ENCODE results near the gene PARP8.
"Not testable (repeated sequence)": the region's sequence is repeated elsewhere in the genome, so short reads cannot be mapped to it uniquely, and the experiment has no call there.

PARP8 gene

GRCh38 chr5:50658246-50658645, 8.2 kb upstream of the PARP8 start:
- Histone ChIP-seq H3K36me3 (ENCODE audit: control insufficient read depth, insufficient read depth, low read length) (no peaks in the 10 kb centered on the region), H3K9me3 (ENCODE audit: control insufficient read depth, insufficient read depth, low read length) (no peaks in the 10 kb centered on the region), H3K4me1 (ENCODE audit: control insufficient read depth, insufficient read depth, low read length) (no peaks in the 10 kb centered on the region), H3K27me3 (ENCODE audit: control insufficient read depth, insufficient read depth, low read length) (no peaks in the 10 kb centered on the region), H3K4me3 (ENCODE audit: low read length) (no peak overlapping the region), H3K27ac (ENCODE audit: low read length) (no peak overlapping the region)
- WGBS (ENCODE audit: insufficient coverage, insufficient read length): no CpG with 5 or more reads among the region's 1 CpG
- DNase-seq (ENCODE audit: low read depth, low spot score): no peak

- Histone ChIP-seq H3K4me1 (ENCODE audit: control insufficient read depth, insufficient read depth, low read length) (no peaks in the 10 kb centered on the region), H3K36me3 (ENCODE audit: control insufficient read depth, insufficient read depth, low read length) (no peaks in the 10 kb centered on the region), H3K27ac (ENCODE audit: low read length) (no peak overlapping the region), H3K4me3 (ENCODE audit: low read length) (no peak overlapping the region), H3K27me3 (ENCODE audit: control insufficient read depth, insufficient read depth, low read length) (no peaks in the 10 kb centered on the region), H3K9me3 (ENCODE audit: control insufficient read depth, insufficient read depth, low read length) (no peaks in the 10 kb centered on the region)
- DNase-seq (ENCODE audit: low read depth, low spot score): no peak
- WGBS (ENCODE audit: insufficient coverage, insufficient read length): no CpG with 5 or more reads among the region's 4 CpGs
Measured at GRCh38 chr5:50663636-50664035, 2.8 kb upstream of the PARP8 start.

GRCh38 chr5:50665091-50665490, 1.3 kb upstream of the PARP8 start:
- no peaks in the 10 kb centered on the region for H3K36me3 ChIP-seq (ENCODE audit: control insufficient read depth, insufficient read depth, low read length)
- H3K4me3 ChIP-seq (ENCODE audit: low read length): no peak overlapping the region
- H3K9me3 ChIP-seq (ENCODE audit: control insufficient read depth, insufficient read depth, low read length): no peaks in the 10 kb centered on the region
- DNase-seq (ENCODE audit: low read depth, low spot score): no peak
- H3K27ac ChIP-seq (ENCODE audit: low read length): no peak overlapping the region
- no peaks in the 10 kb centered on the region for H3K4me1 ChIP-seq (ENCODE audit: control insufficient read depth, insufficient read depth, low read length)
- H3K27me3 ChIP-seq (ENCODE audit: control insufficient read depth, insufficient read depth, low read length): no peaks in the 10 kb centered on the region

- not testable (repeated sequence) for DNase-seq (ENCODE audit: low read depth, low spot score); H3K9me3 ChIP-seq (ENCODE audit: control insufficient read depth, insufficient read depth, low read length); H3K27ac ChIP-seq (ENCODE audit: low read length); H3K4me1 ChIP-seq (ENCODE audit: control insufficient read depth, insufficient read depth, low read length); H3K27me3 ChIP-seq (ENCODE audit: control insufficient read depth, insufficient read depth, low read length); H3K36me3 ChIP-seq (ENCODE audit: control insufficient read depth, insufficient read depth, low read length)
- H3K4me3 ChIP-seq (ENCODE audit: low read length): peak overlapping the region; percentile 18; the same call in 1 of the 2 replicates
- no CpG with 5 or more reads among the region's 8 CpGs for WGBS (ENCODE audit: insufficient coverage, insufficient read length)
Measured at GRCh38 chr5:50665761-50666202, 655 bp upstream of the PARP8 start.

GRCh38 chr5:50667023-50667652, 701 bp downstream of the PARP8 start:
- Histone ChIP-seq H3K4me3 (ENCODE audit: low read length) (peak overlapping the region; percentile 60; the same call in 1 of the 2 replicates), H3K27ac (ENCODE audit: low read length) (no peak overlapping the region), H3K27me3 (ENCODE audit: control insufficient read depth, insufficient read depth, low read length) (no peaks in the 10 kb centered on the region), H3K36me3 (ENCODE audit: control insufficient read depth, insufficient read depth, low read length) (no peaks in the 10 kb centered on the region), H3K9me3 (ENCODE audit: control insufficient read depth, insufficient read depth, low read length) (no peaks in the 10 kb centered on the region), H3K4me1 (ENCODE audit: control insufficient read depth, insufficient read depth, low read length) (peaks cover 1% of the 10 kb centered on the region; the same call in 1 of the 2 replicates)
- WGBS (ENCODE audit: insufficient coverage, insufficient read length): no CpG with 5 or more reads among the region's 46 CpGs
- DNase-seq (ENCODE audit: low read depth, low spot score): no peak

- DNase-seq (ENCODE audit: low read depth, low spot score): no peak
- peak overlapping the region; percentile 60; the same call in 1 of the 2 replicates for H3K4me3 ChIP-seq (ENCODE audit: low read length)
- no peaks in the 10 kb centered on the region for H3K36me3 ChIP-seq (ENCODE audit: control insufficient read depth, insufficient read depth, low read length)
- no peaks in the 10 kb centered on the region for H3K9me3 ChIP-seq (ENCODE audit: control insufficient read depth, insufficient read depth, low read length)
- H3K4me1 ChIP-seq (ENCODE audit: control insufficient read depth, insufficient read depth, low read length): peaks cover 4% of the 10 kb centered on the region; the same call in 1 of the 2 replicates
- H3K27ac ChIP-seq (ENCODE audit: low read length): no peak overlapping the region
- no CpG with 5 or more reads among the region's 46 CpGs for WGBS (ENCODE audit: insufficient coverage, insufficient read length)
- H3K27me3 ChIP-seq (ENCODE audit: control insufficient read depth, insufficient read depth, low read length): no peaks in the 10 kb centered on the region
Measured at GRCh38 chr5:50667653-50668595, 1.5 kb downstream of the PARP8 start.

GRCh38 chr5:50668636-50669035, 2.2 kb downstream of the PARP8 start:
- H3K9me3 ChIP-seq (ENCODE audit: control insufficient read depth, insufficient read depth, low read length); DNase-seq (ENCODE audit: low read depth, low spot score); H3K27ac ChIP-seq (ENCODE audit: low read length); H3K4me1 ChIP-seq (ENCODE audit: control insufficient read depth, insufficient read depth, low read length); H3K27me3 ChIP-seq (ENCODE audit: control insufficient read depth, insufficient read depth, low read length); H3K4me3 ChIP-seq (ENCODE audit: low read length); H3K36me3 ChIP-seq (ENCODE audit: control insufficient read depth, insufficient read depth, low read length): not testable (repeated sequence)
- no CpG with 5 or more reads among the region's 1 CpG for WGBS (ENCODE audit: insufficient coverage, insufficient read length)

- DNase-seq (ENCODE audit: low read depth, low spot score): no peak
- no peaks in the 10 kb centered on the region for H3K36me3 ChIP-seq (ENCODE audit: control insufficient read depth, insufficient read depth, low read length)
- H3K4me3 ChIP-seq (ENCODE audit: low read length): no peak overlapping the region
- H3K9me3 ChIP-seq (ENCODE audit: control insufficient read depth, insufficient read depth, low read length): no peaks in the 10 kb centered on the region
- H3K27me3 ChIP-seq (ENCODE audit: control insufficient read depth, insufficient read depth, low read length): no peaks in the 10 kb centered on the region
- no CpG with 5 or more reads among the region's 2 CpGs for WGBS (ENCODE audit: insufficient coverage, insufficient read length)
- no peak overlapping the region for H3K27ac ChIP-seq (ENCODE audit: low read length)
- peaks cover 4% of the 10 kb centered on the region; the same call in 1 of the 2 replicates for H3K4me1 ChIP-seq (ENCODE audit: control insufficient read depth, insufficient read depth, low read length)
Measured at GRCh38 chr5:50672663-50673062, 6.2 kb downstream of the PARP8 start.

- H3K36me3 ChIP-seq (ENCODE audit: control insufficient read depth, insufficient read depth, low read length); H3K4me3 ChIP-seq (ENCODE audit: low read length); DNase-seq (ENCODE audit: low read depth, low spot score); H3K27ac ChIP-seq (ENCODE audit: low read length); H3K4me1 ChIP-seq (ENCODE audit: control insufficient read depth, insufficient read depth, low read length); H3K9me3 ChIP-seq (ENCODE audit: control insufficient read depth, insufficient read depth, low read length); H3K27me3 ChIP-seq (ENCODE audit: control insufficient read depth, insufficient read depth, low read length): not testable (repeated sequence)
- no CpG with 5 or more reads among the region's 3 CpGs for WGBS (ENCODE audit: insufficient coverage, insufficient read length)
Measured at GRCh38 chr5:50673444-50673843, 7.0 kb downstream of the PARP8 start.

- no peaks in the 10 kb centered on the region for H3K9me3 ChIP-seq (ENCODE audit: control insufficient read depth, insufficient read depth, low read length)
- H3K4me1 ChIP-seq (ENCODE audit: control insufficient read depth, insufficient read depth, low read length): peaks cover 4% of the 10 kb centered on the region; the same call in 1 of the 2 replicates
Measured at GRCh38 chr5:50675385-50675784, 8.9 kb downstream of the PARP8 start.

More at GRCh38 chr5:50675385-50675784, 8.9 kb downstream of the PARP8 start:
- H3K27ac ChIP-seq (ENCODE audit: low read length): no peak overlapping the region
- no peak overlapping the region for H3K4me3 ChIP-seq (ENCODE audit: low read length)
- H3K36me3 ChIP-seq (ENCODE audit: control insufficient read depth, insufficient read depth, low read length): no peaks in the 10 kb centered on the region
- no peak for DNase-seq (ENCODE audit: low read depth, low spot score)
- no CpG with 5 or more reads among the region's 15 CpGs for WGBS (ENCODE audit: insufficient coverage, insufficient read length)
- no peaks in the 10 kb centered on the region for H3K27me3 ChIP-seq (ENCODE audit: control insufficient read depth, insufficient read depth, low read length)
